ENCODE results near the gene PNPLA8.

DNA sequence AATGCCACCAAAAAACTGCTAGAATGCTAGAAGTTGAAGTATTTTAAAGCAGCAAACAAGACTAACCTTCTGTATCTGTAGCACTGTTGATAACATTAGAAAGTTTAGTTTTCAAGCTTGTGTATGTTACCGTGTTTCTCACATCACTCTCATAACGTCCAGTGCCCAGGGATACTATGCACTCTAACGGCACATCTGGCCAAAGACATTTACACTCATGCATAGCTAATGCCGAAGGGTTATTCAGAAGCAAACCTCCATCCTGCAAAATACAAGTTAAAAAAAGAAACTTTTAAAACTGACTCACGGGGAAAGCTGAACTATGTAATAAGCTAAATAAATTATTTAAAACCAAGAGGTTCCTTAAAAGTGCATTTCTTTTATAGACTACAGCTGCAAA, 46.8 kb downstream of the PNPLA8 start:
- TF ChIP-seq, protein P1, sequence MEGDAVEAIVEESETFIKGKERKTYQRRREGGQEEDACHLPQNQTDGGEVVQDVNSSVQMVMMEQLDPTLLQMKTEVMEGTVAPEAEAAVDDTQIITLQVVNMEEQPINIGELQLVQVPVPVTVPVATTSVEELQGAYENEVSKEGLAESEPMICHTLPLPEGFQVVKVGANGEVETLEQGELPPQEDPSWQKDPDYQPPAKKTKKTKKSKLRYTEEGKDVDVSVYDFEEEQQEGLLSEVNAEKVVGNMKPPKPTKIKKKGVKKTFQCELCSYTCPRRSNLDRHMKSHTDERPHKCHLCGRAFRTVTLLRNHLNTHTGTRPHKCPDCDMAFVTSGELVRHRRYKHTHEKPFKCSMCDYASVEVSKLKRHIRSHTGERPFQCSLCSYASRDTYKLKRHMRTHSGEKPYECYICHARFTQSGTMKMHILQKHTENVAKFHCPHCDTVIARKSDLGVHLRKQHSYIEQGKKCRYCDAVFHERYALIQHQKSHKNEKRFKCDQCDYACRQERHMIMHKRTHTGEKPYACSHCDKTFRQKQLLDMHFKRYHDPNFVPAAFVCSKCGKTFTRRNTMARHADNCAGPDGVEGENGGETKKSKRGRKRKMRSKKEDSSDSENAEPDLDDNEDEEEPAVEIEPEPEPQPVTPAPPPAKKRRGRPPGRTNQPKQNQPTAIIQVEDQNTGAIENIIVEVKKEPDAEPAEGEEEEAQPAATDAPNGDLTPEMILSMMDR (IDR thresholded peaks at IDR 0.05; ENCODE audit: insufficient read depth, low read depth, low read length): no peak
- TF ChIP-seq EZH2 (IDR thresholded peaks at IDR 0.05; ENCODE audit: insufficient read depth, low read length): no peak
